Neural cell (in vitro differentiated cells): Measurements from ENCODE around the gene UQCRC1. TPM values are rescaled to one million over a fixed set of nuclear protein-coding genes. Genes with fewer than 3 reads are reported as not detected.

Experiments
- H2AFZ ChIP-seq: fragments of 200-600, 300-800 bp; sonication (generic), shearing (Covaris generic); 2 replicates; pipeline ENCODE4 v1.6.0; 2014; ENCODE audit warnings: low read depth, mild to moderate bottlenecking, antibody characterized with exemption, low read length, moderate library complexity
- H3F3A ChIP-seq: fragments of 200-600 bp; shearing (Covaris generic); 2 replicates; pipeline ENCODE4 v1.6.1; 2016; ENCODE audit warnings: mild to moderate bottlenecking, moderate library complexity, mixed read lengths, antibody characterized with exemption, low read length; ENCODE audit not compliant: insufficient read depth, poor library complexity, severe bottlenecking
- H3K27ac ChIP-seq: fragments of 200-600, 300-800 bp; sonication (generic), shearing (Covaris generic); 2 replicates; pipeline ENCODE4 v1.5.1; 2014; ENCODE audit warnings: mild to moderate bottlenecking, low read length, moderate library complexity
- H3K27me3 ChIP-seq: fragments of 300-800, 200-600 bp; sonication (generic), shearing (Covaris generic); 2 replicates; pipeline ENCODE4 v1.6.0; 2014; ENCODE audit warnings: mild to moderate bottlenecking, low read depth, low read length, moderate library complexity; ENCODE audit not compliant: insufficient read depth
- H3K36me3 ChIP-seq: fragments of 300-800, 200-600 bp; sonication (generic), shearing (Covaris generic); 2 replicates; pipeline ENCODE4 v1.5.1; 2014; ENCODE audit warnings: mild to moderate bottlenecking, antibody characterized with exemption, low read length, moderate library complexity; ENCODE audit not compliant: insufficient read depth
- H3K4me2 ChIP-seq: fragments of 300-800, 200-600 bp; sonication (generic), shearing (Covaris generic); 2 replicates; pipeline ENCODE4 v1.6.0; 2014; ENCODE audit warnings: mild to moderate bottlenecking, low read length
- H3K4me3 ChIP-seq: fragments of 300-800, 200-600 bp; sonication (generic), shearing (Covaris generic); 2 replicates; pipeline ENCODE4 v1.5.1; 2014; ENCODE audit warnings: mild to moderate bottlenecking, low read length, moderate library complexity
- H3K79me2 ChIP-seq: fragments of 200-600 bp; shearing (Covaris generic); replicated peaks from 2 replicates; pipeline ENCODE4 v1.6.0; 2014; ENCODE audit warnings: mild to moderate bottlenecking, low read length, moderate library complexity; ENCODE audit not compliant: insufficient read depth
- H3K9ac ChIP-seq: fragments of 300-800, 200-600 bp; sonication (generic), shearing (Covaris generic); 2 replicates; pipeline ENCODE4 v1.6.1; 2016; ENCODE audit warnings: mild to moderate bottlenecking, low read length, mixed read lengths
- H3K9me2 ChIP-seq: fragments of 200-600 bp; shearing (Covaris generic); 2 replicates; pipeline ENCODE4 v1.6.1; 2016; ENCODE audit warnings: mild to moderate bottlenecking, low read length, mixed read lengths; ENCODE audit not compliant: insufficient read depth
- H3K9me3 ChIP-seq: fragments of 200-600, 300-800 bp; sonication (generic), shearing (Covaris generic); 2 replicates; pipeline ENCODE4 v1.6.1; 2016; ENCODE audit warnings: mild to moderate bottlenecking, mixed run types, low read length, moderate library complexity, mixed read lengths
- H4K20me1 ChIP-seq: fragments of 200-600 bp; shearing (Covaris generic); 2 replicates; pipeline ENCODE4 v1.6.1; 2016; ENCODE audit warnings: mild to moderate bottlenecking, mixed run types; ENCODE audit not compliant: insufficient read depth
- EP300 ChIP-seq: fragments of 450-650 bp; conservative IDR thresholded peaks from 2 replicates; pipeline ENCODE4 v1.6.1; 2014; ENCODE audit warnings: antibody characterized with exemption, mild to moderate bottlenecking, moderate library complexity; ENCODE audit not compliant: poor library complexity, severe bottlenecking
- EZH2 ChIP-seq: fragments of 200-600, 300-800 bp; shearing (Covaris generic), sonication (generic); IDR thresholded peaks from 2 replicates; pipeline ENCODE4 v1.6.1; 2014; ENCODE audit warnings: antibody characterized with exemption, low read length, borderline replicate concordance, mild to moderate bottlenecking; ENCODE audit not compliant: insufficient read depth, poor library complexity, severe bottlenecking
- MXI1 ChIP-seq: fragments of 450-650 bp; conservative IDR thresholded peaks from 2 replicates; pipeline ENCODE4 v1.6.1; 2014; ENCODE audit warnings: antibody characterized with exemption, mild to moderate bottlenecking; ENCODE audit not compliant: poor library complexity, severe bottlenecking
- POLR2AphosphoS5 ChIP-seq: IDR thresholded peaks from 2 replicates; pipeline ENCODE4 v1.6.1; 2012
- SMC3 ChIP-seq: fragments of 450-650 bp; conservative IDR thresholded peaks from 2 replicates; pipeline ENCODE4 v1.6.1; 2014; ENCODE audit warnings: antibody characterized with exemption, mild to moderate bottlenecking, moderate library complexity; ENCODE audit not compliant: poor library complexity
- polyA plus RNA-seq: library from polyadenylated mRNA; depleted of rRNA; stranded (reverse); fragments of >200 nt; gene quantifications from 2 replicates; pipeline ENCODE4 v1.2.3, GENCODE V29; 2014
- TF ChIP-seq, protein P1 (sequence below): fragments of 450-650 bp; IDR thresholded peaks from 2 replicates; pipeline ENCODE4 v1.5.1; 2014; ENCODE audit warnings: antibody characterized with exemption, mild to moderate bottlenecking, moderate library complexity; ENCODE audit not compliant: poor library complexity, severe bottlenecking
- TF ChIP-seq, protein P2 (sequence below): IDR thresholded peaks from 2 replicates; pipeline ENCODE4 v1.6.1; 2012; ENCODE audit warnings: borderline replicate concordance

UQCRC1 gene
- polyA plus RNA-seq, 1 donor from 2014 or later = 333 TPM

DNA sequence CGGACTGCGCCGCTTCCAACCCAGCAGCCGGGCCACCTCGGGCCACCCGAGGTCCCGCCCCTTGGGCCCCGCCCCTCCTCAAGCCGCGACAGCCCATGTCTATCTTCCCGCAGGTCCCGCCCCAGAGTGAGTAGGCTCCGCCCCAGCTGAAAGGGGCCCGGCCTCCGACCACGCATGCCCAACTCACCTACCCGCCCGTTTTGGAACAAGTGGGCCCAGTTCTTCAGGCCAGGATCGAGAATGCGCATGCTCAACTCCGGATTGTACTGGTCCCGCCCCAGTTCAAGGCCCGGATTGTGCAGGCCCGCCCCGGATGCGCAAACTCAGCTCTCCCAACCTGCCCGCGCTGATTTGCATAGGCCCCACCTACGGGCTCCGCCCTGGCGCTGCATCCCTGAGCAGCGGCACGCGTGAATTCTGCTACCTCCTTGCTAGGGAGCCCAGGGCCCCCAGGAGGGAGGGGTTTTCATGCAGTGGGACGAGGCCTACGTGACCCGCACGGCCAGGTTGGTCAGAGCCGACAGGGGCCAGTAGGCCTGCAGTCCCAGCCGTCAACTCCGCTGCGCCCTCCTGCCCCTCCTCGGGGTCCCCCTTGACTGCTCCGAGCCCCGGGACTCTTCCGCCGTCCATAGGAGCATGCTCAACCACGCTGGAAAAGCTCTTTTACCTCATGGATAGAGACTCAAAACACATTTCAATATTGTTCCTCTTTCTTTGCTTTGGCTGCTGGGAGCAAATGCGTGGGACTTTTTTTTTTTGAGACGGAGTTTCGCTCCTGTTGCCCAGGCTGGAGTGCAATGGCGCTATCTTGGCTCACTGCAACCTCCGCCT is 52.4 kb downstream of the UQCRC1 start, which contains the start of gene PFKFB4:
TSS of gene PFKFB4 (minus strand) at position 8 of the 831 bp plus-strand sequence. CDS start 26 bp downstream, outside the sequence.
- TF ChIP-seq EP300 (no peak), POLR2AphosphoS5 (peak; percentile 73), SMC3 (peak; percentile 8), MXI1 (peak; percentile 70), EZH2 (no peak)
- TF ChIP-seq, protein P1, sequence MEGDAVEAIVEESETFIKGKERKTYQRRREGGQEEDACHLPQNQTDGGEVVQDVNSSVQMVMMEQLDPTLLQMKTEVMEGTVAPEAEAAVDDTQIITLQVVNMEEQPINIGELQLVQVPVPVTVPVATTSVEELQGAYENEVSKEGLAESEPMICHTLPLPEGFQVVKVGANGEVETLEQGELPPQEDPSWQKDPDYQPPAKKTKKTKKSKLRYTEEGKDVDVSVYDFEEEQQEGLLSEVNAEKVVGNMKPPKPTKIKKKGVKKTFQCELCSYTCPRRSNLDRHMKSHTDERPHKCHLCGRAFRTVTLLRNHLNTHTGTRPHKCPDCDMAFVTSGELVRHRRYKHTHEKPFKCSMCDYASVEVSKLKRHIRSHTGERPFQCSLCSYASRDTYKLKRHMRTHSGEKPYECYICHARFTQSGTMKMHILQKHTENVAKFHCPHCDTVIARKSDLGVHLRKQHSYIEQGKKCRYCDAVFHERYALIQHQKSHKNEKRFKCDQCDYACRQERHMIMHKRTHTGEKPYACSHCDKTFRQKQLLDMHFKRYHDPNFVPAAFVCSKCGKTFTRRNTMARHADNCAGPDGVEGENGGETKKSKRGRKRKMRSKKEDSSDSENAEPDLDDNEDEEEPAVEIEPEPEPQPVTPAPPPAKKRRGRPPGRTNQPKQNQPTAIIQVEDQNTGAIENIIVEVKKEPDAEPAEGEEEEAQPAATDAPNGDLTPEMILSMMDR = peak; percentile 28
- TF ChIP-seq, protein P2, sequence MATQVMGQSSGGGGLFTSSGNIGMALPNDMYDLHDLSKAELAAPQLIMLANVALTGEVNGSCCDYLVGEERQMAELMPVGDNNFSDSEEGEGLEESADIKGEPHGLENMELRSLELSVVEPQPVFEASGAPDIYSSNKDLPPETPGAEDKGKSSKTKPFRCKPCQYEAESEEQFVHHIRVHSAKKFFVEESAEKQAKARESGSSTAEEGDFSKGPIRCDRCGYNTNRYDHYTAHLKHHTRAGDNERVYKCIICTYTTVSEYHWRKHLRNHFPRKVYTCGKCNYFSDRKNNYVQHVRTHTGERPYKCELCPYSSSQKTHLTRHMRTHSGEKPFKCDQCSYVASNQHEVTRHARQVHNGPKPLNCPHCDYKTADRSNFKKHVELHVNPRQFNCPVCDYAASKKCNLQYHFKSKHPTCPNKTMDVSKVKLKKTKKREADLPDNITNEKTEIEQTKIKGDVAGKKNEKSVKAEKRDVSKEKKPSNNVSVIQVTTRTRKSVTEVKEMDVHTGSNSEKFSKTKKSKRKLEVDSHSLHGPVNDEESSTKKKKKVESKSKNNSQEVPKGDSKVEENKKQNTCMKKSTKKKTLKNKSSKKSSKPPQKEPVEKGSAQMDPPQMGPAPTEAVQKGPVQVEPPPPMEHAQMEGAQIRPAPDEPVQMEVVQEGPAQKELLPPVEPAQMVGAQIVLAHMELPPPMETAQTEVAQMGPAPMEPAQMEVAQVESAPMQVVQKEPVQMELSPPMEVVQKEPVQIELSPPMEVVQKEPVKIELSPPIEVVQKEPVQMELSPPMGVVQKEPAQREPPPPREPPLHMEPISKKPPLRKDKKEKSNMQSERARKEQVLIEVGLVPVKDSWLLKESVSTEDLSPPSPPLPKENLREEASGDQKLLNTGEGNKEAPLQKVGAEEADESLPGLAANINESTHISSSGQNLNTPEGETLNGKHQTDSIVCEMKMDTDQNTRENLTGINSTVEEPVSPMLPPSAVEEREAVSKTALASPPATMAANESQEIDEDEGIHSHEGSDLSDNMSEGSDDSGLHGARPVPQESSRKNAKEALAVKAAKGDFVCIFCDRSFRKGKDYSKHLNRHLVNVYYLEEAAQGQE = peak; percentile 16
- Histone ChIP-seq H3F3A (no peaks in the 10 kb centered on the region), H3K9ac (peak within 1 kb of the TSS; percentile 77), H3K9me2 (no peaks in the 10 kb centered on the region), H3K27ac (peak within 1 kb of the TSS; percentile 46), H3K36me3 (no peaks in the 10 kb centered on the region), H3K27me3 (no peaks in the 10 kb centered on the region), H3K4me2 (peak within 1 kb of the TSS; percentile 62), H4K20me1 (no peaks in the 10 kb centered on the region), H3K4me3 (peak within 1 kb of the TSS; percentile 74), H2AFZ (peak within 1 kb of the TSS; percentile 80), H3K9me3 (no peaks in the 10 kb centered on the region), H3K79me2 (no peaks in the 10 kb centered on the region)

DNA sequence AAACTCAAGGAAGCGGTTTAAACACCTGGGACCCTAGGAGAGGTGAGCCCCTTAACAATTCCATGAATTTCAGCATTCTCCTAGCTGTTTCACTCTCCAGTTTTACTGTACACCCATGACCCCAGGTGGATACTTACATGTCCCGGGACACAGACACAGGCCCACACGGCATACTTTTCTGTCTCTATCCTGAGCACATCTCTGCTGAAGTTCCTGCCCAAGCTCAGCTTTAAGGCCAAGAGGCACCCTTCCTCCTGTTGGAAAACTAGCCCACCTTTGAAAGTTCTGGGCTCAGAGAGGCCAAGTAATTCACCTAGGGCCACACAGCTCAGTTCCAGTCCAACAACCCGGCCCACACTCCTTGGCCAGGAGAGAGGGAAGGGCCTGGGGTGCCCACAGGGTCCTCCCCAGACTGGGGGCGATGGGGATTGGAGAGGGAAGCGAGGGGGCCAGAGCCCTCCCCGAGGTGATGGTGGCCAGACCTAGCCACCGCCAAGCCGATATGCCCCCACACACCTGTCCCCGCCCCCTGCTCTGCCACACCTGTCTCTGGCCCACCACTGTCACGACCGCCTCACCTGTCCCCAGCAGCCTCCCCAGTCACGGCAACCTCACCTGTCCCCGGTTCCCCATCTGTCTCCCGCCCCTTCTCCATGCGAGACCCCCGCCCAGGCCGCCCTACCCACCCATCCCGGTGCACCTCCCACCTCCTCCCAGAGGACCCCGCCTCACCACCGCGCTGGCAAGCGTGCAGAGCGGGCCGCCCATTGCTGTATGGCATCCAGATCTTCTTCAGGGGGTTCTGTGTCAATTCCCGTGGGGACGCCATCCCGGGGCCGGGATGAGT is 53.3 kb downstream of the UQCRC1 start:
- peak overlapping the region; percentile 62 for H3K4me2 ChIP-seq
- no peaks in the 10 kb centered on the region for H3K36me3 ChIP-seq
- H3K9me3 ChIP-seq = no peaks in the 10 kb centered on the region
- H4K20me1 ChIP-seq = no peaks in the 10 kb centered on the region
- peak overlapping the region; percentile 77 for H3K9ac ChIP-seq
- TF ChIP-seq MXI1 (peak; percentile 9), POLR2AphosphoS5 (no peak)
- no peaks in the 10 kb centered on the region for H3K79me2 ChIP-seq
- H2AFZ ChIP-seq = peak overlapping the region; percentile 80
- H3K4me3 ChIP-seq = peak overlapping the region; percentile 74
- no peaks in the 10 kb centered on the region for H3K9me2 ChIP-seq
- H3F3A ChIP-seq = no peaks in the 10 kb centered on the region
- no peaks in the 10 kb centered on the region for H3K27me3 ChIP-seq
- peak overlapping the region; percentile 46 for H3K27ac ChIP-seq
